Loucy (cell line): ENCODE data around the gene KIF11.

Experiments used
- H2AFZ ChIP-seq: fragments of 200-600 bp; sonication (generic); 2 replicates; pipeline ENCODE4 v1.6.0; 2016; ENCODE audit warnings: antibody characterized with exemption, mild to moderate bottlenecking, low read length, moderate library complexity
- H3F3A ChIP-seq: fragments of 200-600 bp; 2 replicates; pipeline ENCODE4 v1.6.0; 2016; ENCODE audit warnings: antibody characterized with exemption, low read depth, mild to moderate bottlenecking
- H3K27me3 ChIP-seq: fragments of 200-600 bp; sonication (generic); 2 replicates; pipeline ENCODE4 v1.6.1; 2014; ENCODE audit warnings: low read length, mild to moderate bottlenecking; ENCODE audit not compliant: insufficient read depth, poor library complexity, severe bottlenecking
- H3K36me3 ChIP-seq: fragments of 200-600 bp; sonication (generic); 2 replicates; pipeline ENCODE4 v1.6.1; 2016; ENCODE audit warnings: low read length; ENCODE audit not compliant: insufficient read depth
- H3K4me1 ChIP-seq: fragments of 200-600 bp; sonication (generic); 2 replicates; pipeline ENCODE4 v1.5.1; 2014; ENCODE audit warnings: low read length, mild to moderate bottlenecking; ENCODE audit not compliant: insufficient read depth, poor library complexity, severe bottlenecking
- H3K4me2 ChIP-seq: fragments of 200-600 bp; sonication (generic); 2 replicates; pipeline ENCODE4 v1.6.0; 2014; ENCODE audit warnings: antibody characterized with exemption, low read length, low read depth, mild to moderate bottlenecking; ENCODE audit not compliant: poor library complexity, severe bottlenecking
- H3K4me3 ChIP-seq: fragments of 200-600 bp; sonication (generic); 2 replicates; pipeline ENCODE4 v1.5.1; 2014; ENCODE audit warnings: low read length, mild to moderate bottlenecking, mixed read lengths; ENCODE audit not compliant: poor library complexity, severe bottlenecking
- H3K79me2 ChIP-seq: fragments of 200-600 bp; sonication (generic); 2 replicates; pipeline ENCODE4 v1.6.1; 2014; ENCODE audit warnings: low read length; ENCODE audit not compliant: insufficient read depth
- H3K9ac ChIP-seq: fragments of 200-600 bp; sonication (generic); 2 replicates; pipeline ENCODE4 v1.6.0; 2014; ENCODE audit warnings: mild to moderate bottlenecking, low read depth, low read length, moderate library complexity; ENCODE audit not compliant: poor library complexity, severe bottlenecking
- H3K9me2 ChIP-seq: fragments of 200-600 bp; sonication (generic); replicated peaks from 2 replicates; pipeline ENCODE4 v1.6.1; 2016; ENCODE audit warnings: low read depth, low read length, mixed read lengths
- H3K9me3 ChIP-seq: fragments of 200-600 bp; sonication (generic); 2 replicates; pipeline ENCODE4 v1.6.1; 2014; ENCODE audit warnings: mild to moderate bottlenecking, antibody characterized with exemption, low read length, low read depth; ENCODE audit not compliant: insufficient read depth
- H4K20me1 ChIP-seq: fragments of 200-600 bp; sonication (generic); 2 replicates; pipeline ENCODE4 v1.6.0; 2014; ENCODE audit warnings: antibody characterized with exemption, low read length, mild to moderate bottlenecking; ENCODE audit not compliant: insufficient read depth, poor library complexity, severe bottlenecking
- CTCF ChIP-seq: fragments of 200-600 bp; sonication (generic); conservative IDR thresholded peaks from 2 replicates; pipeline ENCODE4 v1.5.1; 2014; ENCODE audit warnings: mild to moderate bottlenecking, antibody characterized with exemption, low read length
- EZH2phosphoT487 ChIP-seq: fragments of 200-600 bp; IDR thresholded peaks from 2 replicates; pipeline ENCODE4 v1.6.1; 2018; ENCODE audit warnings: antibody characterized with exemption, mild to moderate bottlenecking, moderate library complexity, borderline replicate concordance

Gene KIF11

GRCh38 chr10:92590623-92591549 is 2.0 kb upstream of the KIF11 start:
- Histone ChIP-seq H3K4me1 (peaks cover 22% of the 10 kb centered on the region), H3K4me3 (peak overlapping the region; percentile 84), H3K9ac (peak overlapping the region; percentile 87), H3K27me3 (no peaks in the 10 kb centered on the region), H3K4me2 (peak overlapping the region; percentile 83), H3F3A (0 out of 2 replicates have a peak, but pooled peaks cover 3% of the 10 kb centered on the region), H3K9me2 (no peaks in the 10 kb centered on the region), H4K20me1 (peaks cover 15% of the 10 kb centered on the region), H3K36me3 (no peaks in the 10 kb centered on the region), H3K9me3 (no peaks in the 10 kb centered on the region), H3K79me2 (peaks cover 37% of the 10 kb centered on the region), H2AFZ (peak overlapping the region; percentile 77)
- TF ChIP-seq EZH2phosphoT487 (no peak), CTCF (peak; percentile 69)

GRCh38 chr10:92591550-92592022 is 1.3 kb upstream of the KIF11 start:
- Histone ChIP-seq H3K9me2 (no peaks in the 10 kb centered on the region), H3K4me1 (peaks cover 27% of the 10 kb centered on the region), H3K4me2 (peak overlapping the region; percentile 83), H2AFZ (peak overlapping the region; percentile 82), H3F3A (0 out of 2 replicates have a peak, but pooled peaks cover 3% of the 10 kb centered on the region), H3K4me3 (peak overlapping the region; percentile 84), H3K9me3 (no peaks in the 10 kb centered on the region), H3K9ac (peak overlapping the region; percentile 87), H3K36me3 (no peaks in the 10 kb centered on the region), H4K20me1 (peaks cover 20% of the 10 kb centered on the region), H3K79me2 (peaks cover 44% of the 10 kb centered on the region), H3K27me3 (no peaks in the 10 kb centered on the region)
- TF ChIP-seq CTCF (no peak), EZH2phosphoT487 (no peak)

GRCh38 chr10:92593619-92594588 is 974 bp downstream of the KIF11 start:
- Histone ChIP-seq H3K4me1 (peaks cover 42% of the 10 kb centered on the region), H2AFZ (0 out of 2 replicates have a peak overlapping the region, but pooled peaks have one; percentile 64), H3K4me2 (peak overlapping the region; percentile 99), H3K4me3 (peak overlapping the region; percentile 84), H3F3A (0 out of 2 replicates have a peak, but pooled peaks cover 3% of the 10 kb centered on the region), H3K27me3 (no peaks in the 10 kb centered on the region), H3K9me3 (no peaks in the 10 kb centered on the region), H3K9ac (peak overlapping the region; percentile 87), H3K79me2 (peaks cover 67% of the 10 kb centered on the region), H4K20me1 (peaks cover 29% of the 10 kb centered on the region), H3K36me3 (no peaks in the 10 kb centered on the region), H3K9me2 (no peaks in the 10 kb centered on the region)
- TF ChIP-seq CTCF (no peak), EZH2phosphoT487 (no peak)
